Measurements from ENCODE around the gene ISM1.

The ISM1 gene

GRCh38 chr20:13256606-13257005 is 35.5 kb downstream of the ISM1 start:
- no peak for DNase-seq (ENCODE audit: low read depth in 3 of 3)

GRCh38 chr20:13259921-13260320 is 38.8 kb downstream of the ISM1 start:
- DNase-seq (ENCODE audit: low read depth in 3 of 3), result no peak

GRCh38 chr20:13260650-13261279 is 39.7 kb downstream of the ISM1 start:
- no peak for DNase-seq (ENCODE audit: low read depth in 3 of 3)

GRCh38 chr20:13261460-13262301 is 40.6 kb downstream of the ISM1 start:
- peak; percentile 47 to 65 (median 50) for DNase-seq (ENCODE audit: low read depth in 3 of 3)

- no peak for DNase-seq (ENCODE audit: low read depth in 3 of 3)
Observed at GRCh38 chr20:13262302-13262650, 41.2 kb downstream of the ISM1 start.

GRCh38 chr20:13262671-13263360 is 41.7 kb downstream of the ISM1 start:
- DNase-seq (ENCODE audit: low read depth in 3 of 3), result no peak

- no peak for DNase-seq (ENCODE audit: low read depth in 3 of 3)
Observed at GRCh38 chr20:13263451-13263850, 42.4 kb downstream of the ISM1 start.

GRCh38 chr20:13264907-13265306 is 43.8 kb downstream of the ISM1 start:
- DNase-seq (ENCODE audit: low read depth in 3 of 3), result no peak

GRCh38 chr20:13265941-13266340 is 44.9 kb downstream of the ISM1 start:
- DNase-seq (ENCODE audit: low read depth in 3 of 3), result no peak

- DNase-seq (ENCODE audit: low read depth in 3 of 3), result no peak
Observed at GRCh38 chr20:13267231-13267630, 46.2 kb downstream of the ISM1 start.

GRCh38 chr20:13268953-13269352 is 47.9 kb downstream of the ISM1 start:
- DNase-seq (ENCODE audit: low read depth in 3 of 3), result no peak

GRCh38 chr20:13270211-13270610 is 49.1 kb downstream of the ISM1 start:
- DNase-seq (ENCODE audit: low read depth in 3 of 3), result no peak

- no peak for DNase-seq (ENCODE audit: low read depth in 3 of 3)
Observed at GRCh38 chr20:13271098-13271497, 50.0 kb downstream of the ISM1 start.

GRCh38 chr20:13271977-13272975 is 51.2 kb downstream of the ISM1 start:
- DNase-seq (ENCODE audit: low read depth in 3 of 3), result no peak

GRCh38 chr20:13274275-13274861 is 53.3 kb downstream of the ISM1 start:
- DNase-seq (ENCODE audit: low read depth in 3 of 3), result no peak

GRCh38 chr20:13276945-13277541 is 56.0 kb downstream of the ISM1 start:
- DNase-seq (ENCODE audit: low read depth in 3 of 3), result no peak

GRCh38 chr20:13277663-13278295 is 56.7 kb downstream of the ISM1 start:
- DNase-seq (ENCODE audit: low read depth in 3 of 3), result no peak

- DNase-seq (ENCODE audit: low read depth in 3 of 3), result no peak
Observed at GRCh38 chr20:13278812-13279570, 57.9 kb downstream of the ISM1 start.

- DNase-seq (ENCODE audit: low read depth in 3 of 3), result no peak
Observed at GRCh38 chr20:13280609-13281324, 59.7 kb downstream of the ISM1 start.

Measured in stimulated activated CD4-positive, alpha-beta T cell treated with anti-CD3 and anti-CD28 coated beads, TNF-alpha, amount 100 ng/mL, for 24 hours (primary cell).